DND-41 (cell line): ENCODE measurements around the gene MAIP1.

Source experiments
- EZH2 ChIP-seq: IDR thresholded peaks from 3 replicates; pipeline ENCODE4 v1.6.1; 2012; ENCODE audit warnings: borderline replicate concordance, low read depth, mild to moderate bottlenecking, moderate library complexity, low read length, inconsistent platforms; ENCODE audit not compliant: severe bottlenecking
- TF ChIP-seq, protein P1 (sequence below): IDR thresholded peaks from 2 replicates; pipeline ENCODE4 v1.5.1; 2012; ENCODE audit warnings: borderline replicate concordance, low read length, moderate library complexity, mild to moderate bottlenecking; ENCODE audit not compliant: poor library complexity, severe bottlenecking; ENCODE audit errors: extremely low read depth

DNA sequence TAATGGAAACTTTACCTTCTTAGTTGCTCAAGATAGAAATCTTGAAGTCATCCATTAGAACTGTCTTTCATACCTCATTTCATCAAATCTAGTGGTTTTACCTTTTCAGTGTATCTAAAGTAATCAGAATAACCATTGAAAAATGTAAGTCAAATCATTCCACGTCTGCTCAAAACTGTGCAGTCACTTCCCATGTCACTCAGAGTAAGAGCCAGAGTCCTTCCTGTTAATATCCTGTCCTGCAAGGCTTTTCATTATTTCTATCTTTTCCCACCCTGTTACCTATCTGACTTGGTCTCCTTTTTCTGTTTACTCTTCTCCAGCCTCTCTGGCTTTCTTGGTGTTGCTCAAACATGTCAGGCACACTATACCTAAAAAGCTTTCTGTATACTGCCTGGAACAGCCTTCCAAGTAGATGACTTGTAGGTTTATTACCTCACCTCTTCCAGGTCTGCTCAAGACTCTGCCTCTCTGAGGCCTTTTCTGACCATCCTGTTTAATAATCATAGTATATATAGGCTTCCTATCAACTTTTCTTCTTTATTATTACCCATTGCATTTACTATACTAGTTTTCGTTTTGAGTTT is 40.9 kb upstream of the MAIP1 start:
- TF ChIP-seq, protein P1, sequence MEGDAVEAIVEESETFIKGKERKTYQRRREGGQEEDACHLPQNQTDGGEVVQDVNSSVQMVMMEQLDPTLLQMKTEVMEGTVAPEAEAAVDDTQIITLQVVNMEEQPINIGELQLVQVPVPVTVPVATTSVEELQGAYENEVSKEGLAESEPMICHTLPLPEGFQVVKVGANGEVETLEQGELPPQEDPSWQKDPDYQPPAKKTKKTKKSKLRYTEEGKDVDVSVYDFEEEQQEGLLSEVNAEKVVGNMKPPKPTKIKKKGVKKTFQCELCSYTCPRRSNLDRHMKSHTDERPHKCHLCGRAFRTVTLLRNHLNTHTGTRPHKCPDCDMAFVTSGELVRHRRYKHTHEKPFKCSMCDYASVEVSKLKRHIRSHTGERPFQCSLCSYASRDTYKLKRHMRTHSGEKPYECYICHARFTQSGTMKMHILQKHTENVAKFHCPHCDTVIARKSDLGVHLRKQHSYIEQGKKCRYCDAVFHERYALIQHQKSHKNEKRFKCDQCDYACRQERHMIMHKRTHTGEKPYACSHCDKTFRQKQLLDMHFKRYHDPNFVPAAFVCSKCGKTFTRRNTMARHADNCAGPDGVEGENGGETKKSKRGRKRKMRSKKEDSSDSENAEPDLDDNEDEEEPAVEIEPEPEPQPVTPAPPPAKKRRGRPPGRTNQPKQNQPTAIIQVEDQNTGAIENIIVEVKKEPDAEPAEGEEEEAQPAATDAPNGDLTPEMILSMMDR: no peak
- TF ChIP-seq EZH2: no peak
